ENCODE results near the gene CPEB2. TPM values are rescaled to one million over a fixed set of nuclear protein-coding genes. Genes with fewer than 3 reads are reported as not detected.

Gene CPEB2
- total RNA-seq: 26.9 TPM

DNA sequence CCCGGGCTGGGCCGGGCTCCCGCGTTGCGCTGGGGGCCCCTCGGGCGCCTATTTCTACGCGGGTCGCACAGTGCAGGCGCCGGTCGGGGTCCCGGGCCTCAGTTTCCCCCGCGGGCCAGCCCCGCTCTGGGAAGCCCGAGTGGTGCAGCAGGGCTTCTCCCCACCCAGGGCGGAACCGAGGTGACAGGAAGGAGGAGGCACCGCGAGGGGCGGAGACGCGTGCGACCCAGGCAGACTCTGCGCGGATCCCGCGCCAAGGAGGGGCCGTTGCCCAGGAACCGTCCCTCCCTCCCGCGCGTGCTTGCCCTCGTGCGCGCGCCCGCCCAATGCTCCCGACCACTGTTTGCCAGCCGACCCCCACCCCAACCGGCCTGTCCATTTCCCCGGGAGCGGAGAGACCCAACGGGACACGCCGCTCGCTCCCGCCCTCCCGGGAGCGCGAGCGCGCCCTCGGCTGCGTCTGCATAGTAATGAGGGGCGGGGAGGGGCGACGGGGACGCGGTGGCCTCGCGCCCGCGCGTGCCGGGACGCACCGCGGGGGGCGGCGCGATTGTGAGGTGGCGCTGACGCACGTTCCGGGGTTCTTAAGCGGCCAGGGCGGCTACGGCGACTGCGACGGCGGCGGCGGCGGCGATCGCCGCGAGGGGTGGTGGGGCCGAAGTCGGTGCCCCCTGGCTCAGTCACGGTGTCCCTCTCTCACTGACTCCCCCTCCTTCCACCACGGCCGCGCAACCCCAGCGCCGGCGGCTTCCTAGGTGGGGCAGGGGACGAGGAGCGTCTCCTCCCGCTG, at the start of gene CPEB2:
CPEB2 (plus strand) TSS at position 613 of the 790 bp plus-strand sequence. CDS start 193 bp downstream, outside the sequence.

